ENCODE data around the gene PARP6.
"Not testable (repeated sequence)": the region's sequence is repeated elsewhere in the genome, so short reads cannot be mapped to it uniquely, and the experiment has no call there.

Gene PARP6

GRCh38 chr15:72280751-72281150, 8.4 kb upstream of the PARP6 start:
- DNase-seq: no peak

GRCh38 chr15:72278737-72279136, 6.4 kb upstream of the PARP6 start:
- DNase-seq: no peak

- DNase-seq: no peak
Measured at GRCh38 chr15:72276326-72276700, 4.0 kb upstream of the PARP6 start.

GRCh38 chr15:72275635-72276325, 3.4 kb upstream of the PARP6 start:
- not testable (repeated sequence) for DNase-seq

- no peak for DNase-seq
Measured at GRCh38 chr15:72272997-72273352, 621 bp upstream of the PARP6 start.

GRCh38 chr15:72271895-72272212, 500 bp downstream of the PARP6 start:
- DNase-seq: no peak

GRCh38 chr15:72271221-72271620, 1.1 kb downstream of the PARP6 start:
- DNase-seq: no peak

- DNase-seq: no peak
Measured at GRCh38 chr15:72269739-72270138, 2.6 kb downstream of the PARP6 start.

- DNase-seq: no peak
Measured at GRCh38 chr15:72265031-72265430, 7.3 kb downstream of the PARP6 start.

GRCh38 chr15:72252663-72253299, 19.6 kb downstream of the PARP6 start:
- DNase-seq: no peak

GRCh38 chr15:72249142-72249810, 23.1 kb downstream of the PARP6 start:
- no peak for DNase-seq

GRCh38 chr15:72248514-72248913, 23.8 kb downstream of the PARP6 start:
- DNase-seq: no peak

- no peak for DNase-seq
Measured at GRCh38 chr15:72242775-72243370, 29.5 kb downstream of the PARP6 start.

- DNase-seq: no peak
Measured at GRCh38 chr15:72239652-72240051, 32.7 kb downstream of the PARP6 start.

GRCh38 chr15:72238586-72238985, 33.8 kb downstream of the PARP6 start:
- no peak for DNase-seq

- no peak for DNase-seq
Measured at GRCh38 chr15:72237853-72238224, 34.5 kb downstream of the PARP6 start.

GRCh38 chr15:72237029-72237852, 35.1 kb downstream of the PARP6 start:
- no peak for DNase-seq

- DNase-seq: no peak
Measured at GRCh38 chr15:72236381-72237003, 35.9 kb downstream of the PARP6 start.

GRCh38 chr15:72235298-72235697, 37.1 kb downstream of the PARP6 start:
- DNase-seq: no peak

- DNase-seq: no peak
Measured at GRCh38 chr15:72233769-72234168, 38.6 kb downstream of the PARP6 start.

GRCh38 chr15:72231833-72232478, 40.4 kb downstream of the PARP6 start:
- no peak for DNase-seq
